T-helper 2 cell (primary cell): ENCODE data around the gene PRKAG1.

Experiments used
- DNase-seq, 5 experiments: peaks; one replicate each; pipeline versions ENCODE4 v3.0.0 to v3.0.0-alpha.2; 2012 to 2022

PRKAG1 gene

DNA sequence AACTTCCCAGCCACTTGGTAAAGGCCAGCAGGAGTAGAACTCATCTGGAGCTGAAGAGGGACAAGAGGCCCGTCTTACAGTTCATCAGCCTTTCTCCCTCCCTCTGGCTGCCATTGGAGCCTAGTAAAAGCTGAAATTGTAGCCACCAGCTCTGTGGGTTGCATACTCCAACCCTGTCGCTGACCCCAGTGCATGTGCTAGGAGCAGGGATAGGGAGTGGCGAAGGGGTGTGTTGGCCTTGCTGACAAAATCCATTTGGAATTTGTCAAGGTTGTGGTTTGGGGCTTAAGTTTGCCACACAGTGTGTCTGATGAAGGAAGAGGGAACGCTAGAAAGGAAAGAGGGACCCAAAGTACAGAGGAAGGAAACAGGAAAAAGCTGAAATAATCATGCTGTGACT, 57.2 kb downstream of the PRKAG1 start:
- no peak for DNase-seq

- no peak for DNase-seq
Observed at GRCh38 chr12:48960834-48961233, 57.7 kb downstream of the PRKAG1 start.

- DNase-seq, result no peak
Observed at GRCh38 chr12:48958049-48958388, 60.6 kb downstream of the PRKAG1 start.

DNA sequence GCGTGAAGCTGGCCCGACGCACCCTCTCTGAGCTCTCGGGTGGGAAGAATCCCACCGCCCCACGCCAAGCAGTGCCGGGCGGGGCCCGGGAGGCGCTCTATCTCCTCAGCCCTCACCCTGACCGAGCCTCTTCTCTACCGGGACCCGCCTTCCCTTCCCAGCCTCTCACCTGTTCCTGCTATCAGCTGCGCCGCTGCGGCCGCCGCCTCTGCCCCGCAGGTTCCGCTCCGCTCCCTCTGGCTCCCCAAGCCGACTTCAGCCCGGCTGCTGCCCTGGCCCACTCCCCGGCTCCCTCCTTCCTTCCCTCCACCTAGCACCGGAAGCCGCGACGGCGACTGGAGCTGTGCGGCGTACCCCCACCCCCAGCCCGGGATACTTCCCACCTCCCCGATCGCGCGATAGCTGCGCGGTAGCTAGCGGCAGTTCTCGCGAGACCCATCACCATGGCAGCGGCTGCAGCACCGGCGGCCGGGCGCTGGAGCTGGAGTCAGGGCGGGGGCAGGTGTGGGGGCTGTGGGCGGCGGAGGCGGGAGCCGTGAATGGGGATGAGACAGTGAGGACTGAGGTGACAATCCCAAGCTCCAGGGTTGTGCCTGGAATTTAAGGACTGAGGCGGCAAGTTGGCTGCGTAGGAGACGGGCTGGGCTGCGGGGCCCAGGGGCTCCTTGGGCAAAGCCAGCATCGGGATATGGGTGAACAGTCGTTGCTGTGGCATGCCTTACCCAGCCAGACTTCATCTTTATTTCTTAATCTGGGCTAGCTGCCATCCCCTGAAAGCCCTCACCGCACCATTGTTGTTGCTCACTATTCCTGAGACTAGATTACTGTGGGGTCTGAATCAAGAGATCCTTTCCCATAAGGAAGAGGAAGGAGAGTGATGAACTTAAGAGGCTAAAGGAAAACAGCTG, 61.2 kb downstream of the PRKAG1 start, which contains the start of gene ARF3:
ARF3 (minus strand) TSS at position 347 of the 908 bp plus-strand sequence. CDS start 16,392 bp downstream, outside the sequence.
- peak; percentile 85 to 95 (median 88) for DNase-seq

DNA sequence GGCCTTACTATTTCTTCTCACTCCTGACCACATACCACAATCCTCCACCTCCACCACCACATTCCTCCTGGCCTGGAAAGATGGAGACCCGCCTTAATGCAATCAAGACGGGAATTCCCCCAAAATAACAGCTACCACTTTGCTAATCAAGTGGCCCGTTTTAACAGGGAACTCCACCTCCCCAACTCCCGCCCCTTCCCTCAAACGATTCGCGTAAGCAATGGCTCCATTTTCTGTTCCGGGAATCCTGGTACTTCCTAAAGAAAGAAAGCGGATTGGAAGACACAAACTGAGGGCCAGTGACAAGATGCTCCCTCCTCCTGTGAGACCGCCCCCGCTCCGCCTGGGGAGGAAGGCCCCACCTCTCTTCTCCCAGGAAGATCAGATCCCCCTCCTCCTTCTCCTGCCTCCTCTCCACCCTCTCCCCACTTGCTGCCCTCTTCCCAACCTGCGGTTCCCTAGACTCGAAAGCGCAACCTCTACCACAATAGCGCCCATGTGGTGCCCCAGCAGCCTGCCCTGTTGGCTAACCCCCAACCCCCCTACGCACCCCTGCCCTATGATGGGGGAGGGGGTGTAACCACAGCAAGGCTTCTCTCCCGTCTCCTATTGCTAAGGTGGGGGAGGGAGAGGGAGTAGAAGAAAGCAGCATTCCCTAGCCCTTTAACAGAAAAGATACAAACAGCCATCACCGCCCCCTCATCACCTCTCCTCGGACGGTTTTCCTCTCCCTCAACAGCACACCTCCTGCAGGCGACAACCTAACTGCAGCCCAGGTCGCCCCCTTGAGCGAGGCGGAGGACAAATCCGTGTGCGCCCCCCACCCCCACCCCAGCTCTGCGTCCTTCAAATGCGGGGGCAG, 62.1 kb downstream of the PRKAG1 start:
- DNase-seq, result peak in 2 of 5 experiments; percentile 28 to 33

DNA sequence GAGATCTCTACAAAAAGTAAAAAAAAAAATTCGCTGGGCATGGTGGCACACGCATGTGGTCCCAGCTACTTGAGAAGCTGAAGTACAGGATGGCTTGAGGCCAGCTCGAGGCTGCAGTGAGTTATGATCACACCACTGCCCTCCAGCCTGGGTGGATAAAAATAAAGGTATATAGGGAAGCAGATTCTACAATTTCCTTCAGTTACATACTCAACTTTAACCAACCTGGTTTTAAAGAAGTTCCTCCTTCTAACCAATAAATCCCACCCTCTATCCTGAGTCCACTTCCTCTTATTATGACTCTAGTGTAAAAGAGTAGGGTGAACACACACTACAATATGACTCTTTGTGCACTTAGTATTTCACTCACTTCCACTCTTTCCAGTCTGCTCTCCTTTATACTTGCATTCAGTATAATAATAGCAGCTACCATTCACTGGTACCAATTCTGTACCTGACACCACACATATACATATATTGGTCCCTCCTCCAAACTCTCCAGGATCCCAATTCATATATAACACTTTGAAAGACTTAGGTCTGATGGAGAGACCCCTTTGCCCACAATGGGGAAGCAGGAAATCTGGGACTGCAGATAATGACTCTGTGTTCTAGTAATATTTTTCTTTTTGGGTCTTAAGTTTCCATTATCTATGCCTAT, 63.6 kb downstream of the PRKAG1 start:
- DNase-seq, result no peak

- DNase-seq, result no peak
Observed at GRCh38 chr12:48954061-48954460, 64.5 kb downstream of the PRKAG1 start.

- DNase-seq, result no peak
Observed at GRCh38 chr12:48952691-48953090, 65.9 kb downstream of the PRKAG1 start.
